MM.1S (cell line): ENCODE results near the gene FASLG.

Experiments
- EZH2 ChIP-seq: fragments of 300-600 bp; sonication (generic); optimal IDR thresholded peaks from 2 replicates; pipeline ENCODE3; 2017; ENCODE audit warnings: low read depth, mild to moderate bottlenecking, antibody characterized with exemption, low read length, mixed read lengths
- TF ChIP-seq, protein P1 (sequence below): fragments of 300-600 bp; sonication (generic); IDR thresholded peaks from 2 replicates; pipeline ENCODE4 v1.5.1; 2016; ENCODE audit warnings: antibody characterized with exemption, low read length, mixed read lengths

DNA sequence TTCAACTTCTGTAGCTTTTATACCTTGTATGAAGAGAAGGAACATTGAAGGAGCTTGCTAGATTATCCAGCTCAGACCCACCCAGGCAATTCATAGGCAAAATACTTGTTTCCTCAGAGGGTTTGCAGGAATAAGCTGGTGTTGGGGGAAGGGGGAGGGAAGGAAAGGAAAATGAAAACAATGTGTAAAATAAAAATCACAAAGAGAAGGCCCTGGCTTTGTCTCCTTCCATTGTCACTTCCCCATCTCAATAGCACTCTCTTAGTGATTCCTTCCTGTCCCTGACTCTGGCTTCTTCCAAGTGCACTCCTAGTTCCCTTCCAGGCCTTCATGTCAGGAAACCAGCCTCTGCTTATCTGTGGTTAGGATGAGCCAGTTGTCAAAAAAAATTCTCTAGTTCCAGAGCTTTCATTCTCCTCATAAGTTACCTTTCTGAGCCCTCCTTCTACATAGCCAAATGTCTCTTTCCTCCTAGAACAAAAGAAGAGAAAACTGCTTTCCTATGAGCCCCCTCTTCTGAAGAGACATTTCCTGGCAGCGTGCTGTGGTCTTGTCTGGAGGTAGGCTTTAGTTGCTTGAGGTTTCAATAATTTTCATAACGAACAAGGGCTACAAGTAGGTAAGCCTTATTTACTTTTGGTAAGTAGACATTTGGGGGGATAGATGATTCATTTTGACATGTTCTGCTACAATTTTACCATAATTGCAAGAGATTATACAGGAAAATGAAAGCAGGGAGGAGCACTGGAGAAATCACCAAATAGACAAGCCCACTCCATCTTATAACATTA, 45.7 kb downstream of the FASLG start:
- TF ChIP-seq, protein P1, sequence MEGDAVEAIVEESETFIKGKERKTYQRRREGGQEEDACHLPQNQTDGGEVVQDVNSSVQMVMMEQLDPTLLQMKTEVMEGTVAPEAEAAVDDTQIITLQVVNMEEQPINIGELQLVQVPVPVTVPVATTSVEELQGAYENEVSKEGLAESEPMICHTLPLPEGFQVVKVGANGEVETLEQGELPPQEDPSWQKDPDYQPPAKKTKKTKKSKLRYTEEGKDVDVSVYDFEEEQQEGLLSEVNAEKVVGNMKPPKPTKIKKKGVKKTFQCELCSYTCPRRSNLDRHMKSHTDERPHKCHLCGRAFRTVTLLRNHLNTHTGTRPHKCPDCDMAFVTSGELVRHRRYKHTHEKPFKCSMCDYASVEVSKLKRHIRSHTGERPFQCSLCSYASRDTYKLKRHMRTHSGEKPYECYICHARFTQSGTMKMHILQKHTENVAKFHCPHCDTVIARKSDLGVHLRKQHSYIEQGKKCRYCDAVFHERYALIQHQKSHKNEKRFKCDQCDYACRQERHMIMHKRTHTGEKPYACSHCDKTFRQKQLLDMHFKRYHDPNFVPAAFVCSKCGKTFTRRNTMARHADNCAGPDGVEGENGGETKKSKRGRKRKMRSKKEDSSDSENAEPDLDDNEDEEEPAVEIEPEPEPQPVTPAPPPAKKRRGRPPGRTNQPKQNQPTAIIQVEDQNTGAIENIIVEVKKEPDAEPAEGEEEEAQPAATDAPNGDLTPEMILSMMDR, result no peak
- no peak for TF ChIP-seq EZH2
